Measurements from ENCODE around the gene HEBP1.

HEBP1 gene

DNA sequence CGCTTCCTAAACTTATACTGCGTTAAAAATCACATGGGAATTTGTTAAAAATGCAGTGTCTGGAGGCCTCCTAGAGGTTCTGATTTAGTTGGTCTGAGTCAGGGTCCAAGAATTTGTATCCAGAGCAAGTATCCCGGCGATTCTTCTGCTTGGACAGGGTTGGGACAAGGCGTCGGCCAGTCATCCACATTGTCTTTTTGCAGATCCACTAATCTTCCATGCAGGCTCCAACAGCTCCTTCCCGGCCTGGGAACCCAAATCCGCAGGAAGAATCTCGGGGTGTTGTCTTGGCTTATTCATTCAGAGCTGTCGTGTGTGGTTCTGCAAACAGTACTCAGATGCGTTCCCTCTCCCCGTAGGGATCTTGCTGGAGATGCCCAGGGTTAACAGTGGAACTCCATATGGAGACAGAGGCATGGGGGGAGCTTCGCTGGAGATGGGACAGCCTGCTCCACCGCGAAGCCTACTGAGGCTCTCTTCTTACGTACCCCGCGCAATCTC, 73.4 kb downstream of the HEBP1 start:
- no peak overlapping the region for H3K27ac ChIP-seq
- H3K27me3 ChIP-seq (ENCODE audit: insufficient read depth, low read depth, severe bottlenecking): no peaks in the 10 kb centered on the region
- DNase-seq: no peak
- no peaks in the 10 kb centered on the region for H3K9me3 ChIP-seq (ENCODE audit: severe bottlenecking)
- TF ChIP-seq, protein P1, sequence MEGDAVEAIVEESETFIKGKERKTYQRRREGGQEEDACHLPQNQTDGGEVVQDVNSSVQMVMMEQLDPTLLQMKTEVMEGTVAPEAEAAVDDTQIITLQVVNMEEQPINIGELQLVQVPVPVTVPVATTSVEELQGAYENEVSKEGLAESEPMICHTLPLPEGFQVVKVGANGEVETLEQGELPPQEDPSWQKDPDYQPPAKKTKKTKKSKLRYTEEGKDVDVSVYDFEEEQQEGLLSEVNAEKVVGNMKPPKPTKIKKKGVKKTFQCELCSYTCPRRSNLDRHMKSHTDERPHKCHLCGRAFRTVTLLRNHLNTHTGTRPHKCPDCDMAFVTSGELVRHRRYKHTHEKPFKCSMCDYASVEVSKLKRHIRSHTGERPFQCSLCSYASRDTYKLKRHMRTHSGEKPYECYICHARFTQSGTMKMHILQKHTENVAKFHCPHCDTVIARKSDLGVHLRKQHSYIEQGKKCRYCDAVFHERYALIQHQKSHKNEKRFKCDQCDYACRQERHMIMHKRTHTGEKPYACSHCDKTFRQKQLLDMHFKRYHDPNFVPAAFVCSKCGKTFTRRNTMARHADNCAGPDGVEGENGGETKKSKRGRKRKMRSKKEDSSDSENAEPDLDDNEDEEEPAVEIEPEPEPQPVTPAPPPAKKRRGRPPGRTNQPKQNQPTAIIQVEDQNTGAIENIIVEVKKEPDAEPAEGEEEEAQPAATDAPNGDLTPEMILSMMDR (IDR thresholded peaks at IDR 0.05; ENCODE audit: low read depth, low read length): no peak
- H3K4me3 ChIP-seq (ENCODE audit: low read depth, low read length): no peak overlapping the region
- no peaks in the 10 kb centered on the region for H3K36me3 ChIP-seq

DNA sequence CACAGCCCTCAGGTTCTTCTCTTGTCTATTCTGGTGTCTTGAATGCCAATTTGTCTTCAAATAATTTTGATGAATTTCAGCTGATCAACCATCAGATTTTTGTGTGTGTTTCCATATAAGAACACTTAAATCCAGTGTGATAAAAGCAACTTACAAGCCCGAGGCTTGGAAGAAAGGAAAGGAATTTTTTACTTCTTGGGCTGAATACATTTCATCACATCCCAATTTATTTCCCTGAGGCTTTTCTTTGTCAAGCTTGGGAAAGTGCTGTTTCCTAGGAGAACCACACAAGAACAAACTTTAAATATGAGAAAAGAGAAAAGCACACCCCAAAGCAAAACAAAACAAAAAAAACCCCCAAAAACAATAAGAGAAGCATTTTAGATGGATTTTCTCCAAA, 74.7 kb downstream of the HEBP1 start:
- Histone ChIP-seq H3K9me3 (ENCODE audit: severe bottlenecking) (no peaks in the 10 kb centered on the region), H3K27ac (no peak overlapping the region), H3K27me3 (ENCODE audit: insufficient read depth, low read depth, severe bottlenecking) (no peaks in the 10 kb centered on the region), H3K36me3 (no peaks in the 10 kb centered on the region), H3K4me3 (ENCODE audit: low read depth, low read length) (no peak overlapping the region)
- TF ChIP-seq, protein P1 (IDR thresholded peaks at IDR 0.05; ENCODE audit: low read depth, low read length): no peak
- DNase-seq: no peak

Measured in WERI-Rb-1 (cell line).